Measurements from ENCODE around the gene ZYG11B.
"Not testable (repeated sequence)": the region's sequence is repeated elsewhere in the genome, so short reads cannot be mapped to it uniquely, and the experiment has no call there.

The ZYG11B gene

GRCh38 chr1:52801011-52801410 is 74.8 kb downstream of the ZYG11B start:
- no peak overlapping the region for H3K27ac ChIP-seq (ENCODE audit: low read length)
- no peaks in the 10 kb centered on the region for H3K9me3 ChIP-seq (ENCODE audit: control insufficient read depth in 2 of 2, low read length in 2 of 2)
- no peak overlapping the region for H3K4me3 ChIP-seq (ENCODE audit: low read length in 2 of 2)
- no peak overlapping the region for H3K9ac ChIP-seq (ENCODE audit: low read length in 2 of 2)
- peaks cover 14 to 20% of the 10 kb centered on the region in 2 donors for H3K36me3 ChIP-seq (ENCODE audit: control insufficient read depth in 2 of 2, insufficient read depth in 2 of 2, low read length in 2 of 2)
- no peaks in the 10 kb centered on the region for H3K4me1 ChIP-seq (ENCODE audit: control insufficient read depth, insufficient read depth, low read length)
- H3K27me3 ChIP-seq (ENCODE audit: control insufficient read depth in 1 of 2, insufficient read depth in 2 of 2, low read length in 2 of 2): no peaks in the 10 kb centered on the region

GRCh38 chr1:52804083-52804482 is 77.8 kb downstream of the ZYG11B start:
- H3K4me1 ChIP-seq (ENCODE audit: control insufficient read depth, insufficient read depth, low read length); H3K9ac ChIP-seq (ENCODE audit: low read length in 2 of 2); H3K27ac ChIP-seq (ENCODE audit: low read length); H3K4me3 ChIP-seq (ENCODE audit: low read length in 2 of 2); H3K9me3 ChIP-seq (ENCODE audit: control insufficient read depth in 2 of 2, low read length in 2 of 2); H3K27me3 ChIP-seq (ENCODE audit: control insufficient read depth in 1 of 2, insufficient read depth in 2 of 2, low read length in 2 of 2): not testable (repeated sequence)
- peaks cover 6 to 10% of the 10 kb centered on the region in 2 donors for H3K36me3 ChIP-seq (ENCODE audit: control insufficient read depth in 2 of 2, insufficient read depth in 2 of 2, low read length in 2 of 2)

GRCh38 chr1:52814465-52814864 is 88.2 kb downstream of the ZYG11B start:
- Histone ChIP-seq H3K4me1 (ENCODE audit: control insufficient read depth, insufficient read depth, low read length) (no peaks in the 10 kb centered on the region), H3K27ac (ENCODE audit: low read length) (no peak overlapping the region), H3K36me3 (ENCODE audit: control insufficient read depth in 2 of 2, insufficient read depth in 2 of 2, low read length in 2 of 2) (peaks cover 16 to 29% of the 10 kb centered on the region in 2 donors), H3K27me3 (ENCODE audit: control insufficient read depth in 1 of 2, insufficient read depth in 2 of 2, low read length in 2 of 2) (no peaks in the 10 kb centered on the region), H3K9me3 (ENCODE audit: control insufficient read depth in 2 of 2, low read length in 2 of 2) (no peaks in the 10 kb centered on the region), H3K4me3 (ENCODE audit: low read length in 2 of 2) (no peak overlapping the region), H3K9ac (ENCODE audit: low read length in 2 of 2) (no peak overlapping the region)

GRCh38 chr1:52820830-52821229 is 94.6 kb downstream of the ZYG11B start:
- H3K9ac ChIP-seq (ENCODE audit: low read length in 2 of 2); H3K4me3 ChIP-seq (ENCODE audit: low read length in 2 of 2); H3K27ac ChIP-seq (ENCODE audit: low read length); H3K4me1 ChIP-seq (ENCODE audit: control insufficient read depth, insufficient read depth, low read length); H3K9me3 ChIP-seq (ENCODE audit: control insufficient read depth in 2 of 2, low read length in 2 of 2); H3K27me3 ChIP-seq (ENCODE audit: control insufficient read depth in 1 of 2, insufficient read depth in 2 of 2, low read length in 2 of 2): not testable (repeated sequence)
- peaks cover 20 to 23% of the 10 kb centered on the region in 2 donors for H3K36me3 ChIP-seq (ENCODE audit: control insufficient read depth in 2 of 2, insufficient read depth in 2 of 2, low read length in 2 of 2)

- Histone ChIP-seq H3K27me3 (ENCODE audit: control insufficient read depth in 1 of 2, insufficient read depth in 2 of 2, low read length in 2 of 2) (no peaks in the 10 kb centered on the region), H3K27ac (ENCODE audit: low read length) (no peak overlapping the region), H3K9ac (ENCODE audit: low read length in 2 of 2) (no peak overlapping the region), H3K4me1 (ENCODE audit: control insufficient read depth, insufficient read depth, low read length) (no peaks in the 10 kb centered on the region), H3K4me3 (ENCODE audit: low read length in 2 of 2) (no peak overlapping the region), H3K9me3 (ENCODE audit: control insufficient read depth in 2 of 2, low read length in 2 of 2) (no peaks in the 10 kb centered on the region), H3K36me3 (ENCODE audit: control insufficient read depth in 2 of 2, insufficient read depth in 2 of 2, low read length in 2 of 2) (peaks cover 8 to 11% of the 10 kb centered on the region in 2 donors)
Measured at GRCh38 chr1:52825868-52826267, 99.6 kb downstream of the ZYG11B start.

GRCh38 chr1:52834798-52835197 is 108.5 kb downstream of the ZYG11B start:
- no peaks in the 10 kb centered on the region for H3K27me3 ChIP-seq (ENCODE audit: control insufficient read depth in 1 of 2, insufficient read depth in 2 of 2, low read length in 2 of 2)
- no peaks in the 10 kb centered on the region for H3K4me1 ChIP-seq (ENCODE audit: control insufficient read depth, insufficient read depth, low read length)
- no peaks in the 10 kb centered on the region for H3K36me3 ChIP-seq (ENCODE audit: control insufficient read depth in 2 of 2, insufficient read depth in 2 of 2, low read length in 2 of 2)
- no peaks in the 10 kb centered on the region for H3K9me3 ChIP-seq (ENCODE audit: control insufficient read depth in 2 of 2, low read length in 2 of 2)
- no peak overlapping the region for H3K4me3 ChIP-seq (ENCODE audit: low read length in 2 of 2)
- H3K27ac ChIP-seq (ENCODE audit: low read length): no peak overlapping the region
- H3K9ac ChIP-seq (ENCODE audit: low read length in 2 of 2): no peak overlapping the region

- Histone ChIP-seq H3K4me1 (ENCODE audit: control insufficient read depth, insufficient read depth, low read length) (no peaks in the 10 kb centered on the region), H3K9ac (ENCODE audit: low read length in 2 of 2) (no peak overlapping the region), H3K27me3 (ENCODE audit: control insufficient read depth in 1 of 2, insufficient read depth in 2 of 2, low read length in 2 of 2) (peaks cover 0 to 4% of the 10 kb centered on the region in 2 donors), H3K4me3 (ENCODE audit: low read length in 2 of 2) (no peak overlapping the region), H3K36me3 (ENCODE audit: control insufficient read depth in 2 of 2, insufficient read depth in 2 of 2, low read length in 2 of 2) (no peaks in the 10 kb centered on the region), H3K27ac (ENCODE audit: low read length) (no peak overlapping the region), H3K9me3 (ENCODE audit: control insufficient read depth in 2 of 2, low read length in 2 of 2) (no peaks in the 10 kb centered on the region)
Measured at GRCh38 chr1:52836035-52836434, 109.8 kb downstream of the ZYG11B start.

- H3K9me3 ChIP-seq (ENCODE audit: control insufficient read depth in 2 of 2, low read length in 2 of 2); H3K4me3 ChIP-seq (ENCODE audit: low read length in 2 of 2); H3K27ac ChIP-seq (ENCODE audit: low read length); H3K36me3 ChIP-seq (ENCODE audit: control insufficient read depth in 2 of 2, insufficient read depth in 2 of 2, low read length in 2 of 2); H3K9ac ChIP-seq (ENCODE audit: low read length in 2 of 2): not testable (repeated sequence)
- peaks cover 13% of the 10 kb centered on the region for H3K4me1 ChIP-seq (ENCODE audit: control insufficient read depth, insufficient read depth, low read length)
- peaks cover 9 to 21% of the 10 kb centered on the region in 2 donors for H3K27me3 ChIP-seq (ENCODE audit: control insufficient read depth in 1 of 2, insufficient read depth in 2 of 2, low read length in 2 of 2)
Measured at GRCh38 chr1:52839175-52839574, 112.9 kb downstream of the ZYG11B start.

GRCh38 chr1:52842643-52843310 is 116.5 kb downstream of the ZYG11B start, which contains the start of gene ZYG11A:
Gene ZYG11A, plus strand, starts transcription at chr1:52842760. Its CDS starts 124 bp downstream, at chr1:52842884.
- H3K27ac ChIP-seq (ENCODE audit: low read length): no peak within 1 kb of the TSS
- peak within 1 kb of the TSS; percentile 57 to 71 for H3K4me3 ChIP-seq (ENCODE audit: low read length in 2 of 2)
- H3K9ac ChIP-seq (ENCODE audit: low read length in 2 of 2): no peak within 1 kb of the TSS
- H3K36me3 ChIP-seq (ENCODE audit: control insufficient read depth in 2 of 2, insufficient read depth in 2 of 2, low read length in 2 of 2): no peaks in the 10 kb centered on the region
- H3K9me3 ChIP-seq (ENCODE audit: control insufficient read depth in 2 of 2, low read length in 2 of 2): no peaks in the 10 kb centered on the region
- peaks cover 9 to 27% of the 10 kb centered on the region in 2 donors for H3K27me3 ChIP-seq (ENCODE audit: control insufficient read depth in 1 of 2, insufficient read depth in 2 of 2, low read length in 2 of 2)
- peaks cover 13% of the 10 kb centered on the region for H3K4me1 ChIP-seq (ENCODE audit: control insufficient read depth, insufficient read depth, low read length)

- Histone ChIP-seq H3K27me3 (ENCODE audit: control insufficient read depth in 1 of 2, insufficient read depth in 2 of 2, low read length in 2 of 2) (peaks cover 9 to 27% of the 10 kb centered on the region in 2 donors), H3K4me1 (ENCODE audit: control insufficient read depth, insufficient read depth, low read length) (peaks cover 13% of the 10 kb centered on the region)
- not testable (repeated sequence) for H3K27ac ChIP-seq (ENCODE audit: low read length)
Measured at GRCh38 chr1:52845119-52845518, 118.9 kb downstream of the ZYG11B start.

GRCh38 chr1:52848423-52848822 is 122.2 kb downstream of the ZYG11B start:
- Histone ChIP-seq H3K9me3 (ENCODE audit: control insufficient read depth in 2 of 2, low read length in 2 of 2) (no peaks in the 10 kb centered on the region), H3K9ac (ENCODE audit: low read length in 2 of 2) (no peak overlapping the region), H3K27me3 (ENCODE audit: control insufficient read depth in 1 of 2, insufficient read depth in 2 of 2, low read length in 2 of 2) (peaks cover 4 to 14% of the 10 kb centered on the region in 2 donors), H3K36me3 (ENCODE audit: control insufficient read depth in 2 of 2, insufficient read depth in 2 of 2, low read length in 2 of 2) (no peaks in the 10 kb centered on the region), H3K4me3 (ENCODE audit: low read length in 2 of 2) (no peak overlapping the region), H3K4me1 (ENCODE audit: control insufficient read depth, insufficient read depth, low read length) (peaks cover 2% of the 10 kb centered on the region), H3K27ac (ENCODE audit: low read length) (no peak overlapping the region)

More at GRCh38 chr1:52845119-52845518, 118.9 kb downstream of the ZYG11B start:
- H3K9ac ChIP-seq (ENCODE audit: low read length in 2 of 2); H3K9me3 ChIP-seq (ENCODE audit: control insufficient read depth in 2 of 2, low read length in 2 of 2); H3K36me3 ChIP-seq (ENCODE audit: control insufficient read depth in 2 of 2, insufficient read depth in 2 of 2, low read length in 2 of 2); H3K4me3 ChIP-seq (ENCODE audit: low read length in 2 of 2): not testable (repeated sequence)
